ENCODE results near the gene SLC39A11. TPM values are rescaled to one million over a fixed set of nuclear protein-coding genes. Genes with fewer than 3 reads are reported as not detected.
"Not testable (repeated sequence)": the region's sequence is repeated elsewhere in the genome, so short reads cannot be mapped to it uniquely, and the experiment has no call there.

SLC39A11 gene
- total RNA-seq, 3 donors from 2014 or later, result 16.7 to 23.3 (median 20.1) TPM

DNA sequence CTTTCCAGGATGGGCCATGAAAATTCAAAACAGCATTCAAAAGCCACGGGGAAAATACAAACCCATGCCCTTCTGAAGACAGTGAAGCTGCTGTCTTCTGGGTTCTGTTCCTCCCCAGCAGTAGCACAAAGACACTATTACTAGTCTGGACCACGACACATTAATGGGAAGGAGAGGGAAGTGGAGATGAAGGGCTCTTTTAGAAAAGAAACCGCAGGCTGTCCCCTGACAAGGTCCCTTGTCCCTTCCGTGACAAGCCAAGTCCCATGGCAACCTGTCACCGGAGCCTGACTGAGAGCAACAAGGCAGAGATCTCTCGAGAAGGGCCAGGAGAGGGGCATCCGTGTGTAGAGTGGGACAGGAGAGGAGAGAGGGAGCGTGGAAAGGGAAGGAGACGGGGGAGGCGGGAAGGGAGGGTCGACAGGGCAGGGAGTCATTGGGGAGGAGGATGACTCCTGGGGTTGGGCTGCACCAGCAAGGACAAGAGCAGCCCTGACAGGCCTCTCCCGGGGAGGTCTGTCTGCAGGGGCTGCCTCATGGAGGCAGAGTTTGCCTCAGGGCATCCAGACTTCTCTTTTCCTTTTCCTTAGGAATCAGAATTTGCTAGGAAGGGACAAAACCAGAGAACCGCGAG, 436.2 kb downstream of the SLC39A11 start:
- H3K27me3 Mint-ChIP-seq (ENCODE audit: low read depth), result no peaks in the 10 kb centered on the region
- H3K9me3 Mint-ChIP-seq, result no peaks in the 10 kb centered on the region
- H3K4me1 Mint-ChIP-seq (ENCODE audit: low read depth), result no peaks in the 10 kb centered on the region
- H3K36me3 Mint-ChIP-seq (ENCODE audit: insufficient read depth), result no peaks in the 10 kb centered on the region
- DNase-seq (no peak), ATAC-seq (no peak)
- no peak overlapping the region for H3K4me3 Mint-ChIP-seq

- no peaks in the 10 kb centered on the region for H3K9me3 Mint-ChIP-seq
- no peak overlapping the region for H3K4me3 Mint-ChIP-seq
- H3K36me3 Mint-ChIP-seq (ENCODE audit: insufficient read depth), result no peaks in the 10 kb centered on the region
- H3K4me1 Mint-ChIP-seq (ENCODE audit: low read depth), result no peaks in the 10 kb centered on the region
- ATAC-seq (no peak), DNase-seq (no peak)
- H3K27me3 Mint-ChIP-seq (ENCODE audit: low read depth), result no peaks in the 10 kb centered on the region
These were observed 437.8 kb downstream of the SLC39A11 start for GRCh38 chr17:72654706-72655105.

GRCh38 chr17:72651988-72652387, 440.5 kb downstream of the SLC39A11 start:
- no peak for ATAC-seq
- DNase-seq, result no peak
- Mint-ChIP-seq H3K27me3 (ENCODE audit: low read depth) (no peaks in the 10 kb centered on the region), H3K36me3 (ENCODE audit: insufficient read depth) (peaks cover 9% of the 10 kb centered on the region), H3K4me3 (no peak overlapping the region), H3K4me1 (ENCODE audit: low read depth) (no peaks in the 10 kb centered on the region), H3K9me3 (no peaks in the 10 kb centered on the region)

- no peak for DNase-seq
- no peak for ATAC-seq
- H3K4me1 Mint-ChIP-seq (ENCODE audit: low read depth), result no peaks in the 10 kb centered on the region
- no peak overlapping the region for H3K4me3 Mint-ChIP-seq
- no peaks in the 10 kb centered on the region for H3K27me3 Mint-ChIP-seq (ENCODE audit: low read depth)
- H3K36me3 Mint-ChIP-seq (ENCODE audit: insufficient read depth), result peaks cover 15% of the 10 kb centered on the region
- no peaks in the 10 kb centered on the region for H3K9me3 Mint-ChIP-seq
These were observed 443.8 kb downstream of the SLC39A11 start for GRCh38 chr17:72648702-72649101.

- DNase-seq (no peak), ATAC-seq (no peak)
- H3K4me3 Mint-ChIP-seq, result no peak overlapping the region
- no peaks in the 10 kb centered on the region for H3K4me1 Mint-ChIP-seq (ENCODE audit: low read depth)
- H3K36me3 Mint-ChIP-seq (ENCODE audit: insufficient read depth), result peaks cover 15% of the 10 kb centered on the region
- H3K27me3 Mint-ChIP-seq (ENCODE audit: low read depth), result peaks cover 2% of the 10 kb centered on the region
- no peaks in the 10 kb centered on the region for H3K9me3 Mint-ChIP-seq
These were observed 446.3 kb downstream of the SLC39A11 start for GRCh38 chr17:72646176-72646575.

DNA sequence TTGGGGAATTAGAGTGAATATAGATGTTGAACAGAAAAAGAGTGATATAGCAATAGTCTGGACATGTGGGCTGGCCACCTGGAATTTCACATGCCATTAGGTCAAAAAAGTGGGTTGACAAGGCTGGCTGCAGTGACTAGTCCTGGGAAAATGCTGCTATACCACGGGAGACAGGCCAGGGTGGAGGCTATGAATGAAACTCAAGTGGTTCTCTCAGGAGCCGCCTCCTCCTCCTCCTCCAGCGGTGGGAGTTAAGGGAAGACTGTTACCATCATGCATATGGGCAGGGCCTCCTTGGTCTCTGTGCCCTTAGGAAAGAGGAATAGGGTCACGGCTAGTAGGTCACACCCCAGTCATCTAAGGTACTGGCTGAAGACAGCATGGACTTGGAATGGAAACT, 448.0 kb downstream of the SLC39A11 start:
- Mint-ChIP-seq H3K27me3 (ENCODE audit: low read depth) (peaks cover 8% of the 10 kb centered on the region), H3K4me3 (no peak overlapping the region), H3K36me3 (ENCODE audit: insufficient read depth) (peaks cover 15% of the 10 kb centered on the region), H3K4me1 (ENCODE audit: low read depth) (no peaks in the 10 kb centered on the region), H3K9me3 (no peaks in the 10 kb centered on the region)
- no peak for ATAC-seq
- DNase-seq, result no peak

GRCh38 chr17:72643575-72644216, 448.8 kb downstream of the SLC39A11 start:
- Mint-ChIP-seq H3K36me3 (ENCODE audit: insufficient read depth) (peaks cover 15% of the 10 kb centered on the region), H3K4me3 (no peak overlapping the region), H3K4me1 (ENCODE audit: low read depth) (no peaks in the 10 kb centered on the region), H3K27me3 (ENCODE audit: low read depth) (peaks cover 8% of the 10 kb centered on the region), H3K9me3 (no peaks in the 10 kb centered on the region)
- ATAC-seq, result no peak
- no peak for DNase-seq

DNA sequence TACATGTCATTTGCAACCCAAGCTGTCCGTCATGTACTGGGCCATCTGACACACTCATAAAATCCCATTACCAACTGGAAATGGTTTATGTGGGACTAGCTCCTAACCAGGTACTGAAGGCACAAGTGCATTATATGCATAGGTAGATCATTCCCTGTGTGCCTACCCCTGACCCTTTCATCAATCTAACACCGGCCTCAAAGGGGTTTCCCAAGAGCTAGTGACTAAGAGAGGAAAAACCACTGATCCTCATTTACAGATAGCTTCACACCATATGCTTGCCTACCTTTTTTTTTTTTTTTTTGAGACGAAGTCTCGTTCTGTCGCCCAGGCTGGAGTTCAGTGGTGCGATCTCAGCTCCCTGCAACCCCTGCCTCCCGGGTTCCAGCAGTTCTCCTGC, 449.8 kb downstream of the SLC39A11 start:
- H3K4me1 Mint-ChIP-seq (ENCODE audit: low read depth), result no peaks in the 10 kb centered on the region
- H3K9me3 Mint-ChIP-seq, result no peaks in the 10 kb centered on the region
- peaks cover 12% of the 10 kb centered on the region for H3K36me3 Mint-ChIP-seq (ENCODE audit: insufficient read depth)
- H3K27me3 Mint-ChIP-seq (ENCODE audit: low read depth), result peaks cover 8% of the 10 kb centered on the region
- ATAC-seq, result no peak
- DNase-seq, result no peak
- no peak overlapping the region for H3K4me3 Mint-ChIP-seq

DNA sequence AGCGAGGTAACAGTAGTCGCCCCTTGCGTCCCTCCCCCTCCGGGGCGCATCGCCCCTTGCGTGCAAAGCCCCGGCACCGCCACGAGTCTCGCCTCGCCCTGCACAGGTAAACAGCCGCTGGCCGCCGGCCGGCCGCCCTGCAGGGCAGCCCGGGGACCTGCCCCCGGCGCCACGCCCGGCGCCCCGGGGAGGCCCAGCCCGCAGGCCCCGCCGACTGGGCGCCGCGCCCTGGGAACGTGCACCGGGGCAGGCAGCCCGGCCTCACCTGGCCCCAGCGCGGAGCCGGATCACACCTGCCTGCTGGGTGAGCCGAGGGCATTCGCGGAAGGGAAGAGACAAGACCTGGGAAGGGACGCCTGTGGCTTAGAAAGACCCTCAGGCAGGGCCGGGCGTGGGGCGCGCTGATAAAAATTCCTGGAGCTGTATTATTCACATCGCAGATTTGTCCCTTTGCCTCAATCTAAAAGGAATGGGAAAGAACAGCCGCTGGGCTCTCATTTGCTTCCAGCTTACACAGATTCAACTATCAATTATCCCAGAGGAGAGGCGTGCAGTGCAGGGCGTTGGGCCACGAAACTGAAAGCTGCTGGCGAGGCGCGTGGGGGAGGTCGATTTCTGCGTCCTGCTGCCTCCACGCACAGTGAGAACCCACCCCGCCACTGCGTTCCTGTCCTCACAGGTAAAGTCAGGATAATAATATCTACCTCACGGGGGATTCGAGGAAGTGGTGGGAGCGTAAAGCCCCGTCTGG, 451.9 kb downstream of the SLC39A11 start:
- DNase-seq (no peak), ATAC-seq (no peak)
- H3K9me3 Mint-ChIP-seq, result no peaks in the 10 kb centered on the region
- no peaks in the 10 kb centered on the region for H3K4me1 Mint-ChIP-seq (ENCODE audit: low read depth)
- H3K36me3 Mint-ChIP-seq (ENCODE audit: insufficient read depth), result peaks cover 2% of the 10 kb centered on the region
- peaks cover 8% of the 10 kb centered on the region for H3K27me3 Mint-ChIP-seq (ENCODE audit: low read depth)
- no peak overlapping the region for H3K4me3 Mint-ChIP-seq

DNA sequence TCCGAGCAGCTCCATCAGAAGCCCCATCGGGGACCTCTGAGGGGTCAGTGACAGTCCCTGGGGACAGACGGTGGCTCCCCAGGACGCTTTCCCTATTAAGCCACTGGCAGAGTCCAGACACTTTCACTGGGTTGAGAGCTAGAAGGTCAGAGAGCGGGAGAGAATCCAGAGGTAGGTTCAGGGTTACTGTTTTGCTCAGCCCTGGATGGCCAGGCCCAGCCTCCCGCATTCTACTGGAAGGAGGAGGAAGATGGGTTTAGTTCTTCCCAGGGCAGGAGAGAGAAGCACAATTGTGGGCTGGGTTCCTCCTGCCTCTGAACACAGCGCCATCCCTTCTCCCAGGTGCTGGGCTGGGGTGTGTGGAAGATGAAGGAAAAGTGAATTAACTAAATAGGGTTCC, 452.8 kb downstream of the SLC39A11 start:
- no peaks in the 10 kb centered on the region for H3K36me3 Mint-ChIP-seq (ENCODE audit: insufficient read depth)
- H3K9me3 Mint-ChIP-seq, result no peaks in the 10 kb centered on the region
- ATAC-seq (no peak), DNase-seq (no peak)
- H3K27me3 Mint-ChIP-seq (ENCODE audit: low read depth), result peaks cover 8% of the 10 kb centered on the region
- H3K4me1 Mint-ChIP-seq (ENCODE audit: low read depth), result peaks cover 9% of the 10 kb centered on the region
- no peak overlapping the region for H3K4me3 Mint-ChIP-seq

- ATAC-seq; H3K36me3 Mint-ChIP-seq (ENCODE audit: insufficient read depth); H3K4me3 Mint-ChIP-seq; H3K27me3 Mint-ChIP-seq (ENCODE audit: low read depth); H3K9me3 Mint-ChIP-seq; DNase-seq: not testable (repeated sequence)
- H3K4me1 Mint-ChIP-seq (ENCODE audit: low read depth), result peaks cover 14% of the 10 kb centered on the region
These were observed 453.6 kb downstream of the SLC39A11 start for GRCh38 chr17:72638932-72639331.

DNA sequence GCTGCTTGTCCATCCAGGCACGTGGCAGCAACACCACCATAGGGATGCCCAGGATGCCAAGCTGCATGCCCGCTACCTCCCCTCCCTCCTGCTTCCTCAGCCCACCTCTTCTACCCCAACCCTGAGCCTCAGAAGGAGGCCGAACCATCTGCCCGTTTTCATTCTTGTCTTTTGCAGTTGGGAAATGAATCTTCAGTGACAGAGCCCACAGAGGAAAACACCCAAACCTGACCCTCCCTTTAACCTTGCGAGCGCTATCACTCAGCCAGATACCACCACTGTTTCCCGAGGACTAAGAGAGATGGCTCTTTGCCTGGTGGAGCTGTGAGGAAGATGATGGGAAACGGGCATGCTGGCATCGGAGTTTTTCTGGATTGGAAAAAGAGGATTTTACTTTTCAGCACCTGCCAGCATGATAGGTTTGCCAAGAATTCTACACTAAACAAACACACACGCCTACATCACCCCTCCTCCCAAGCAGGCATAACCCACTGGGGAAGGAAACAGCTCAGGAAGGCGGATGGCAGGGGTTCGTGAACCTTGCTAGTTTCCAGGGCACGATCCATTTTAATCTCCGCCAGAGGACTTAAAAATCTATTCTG, 457.4 kb downstream of the SLC39A11 start:
- H3K4me3 Mint-ChIP-seq, result peak overlapping the region; percentile 32

DNA sequence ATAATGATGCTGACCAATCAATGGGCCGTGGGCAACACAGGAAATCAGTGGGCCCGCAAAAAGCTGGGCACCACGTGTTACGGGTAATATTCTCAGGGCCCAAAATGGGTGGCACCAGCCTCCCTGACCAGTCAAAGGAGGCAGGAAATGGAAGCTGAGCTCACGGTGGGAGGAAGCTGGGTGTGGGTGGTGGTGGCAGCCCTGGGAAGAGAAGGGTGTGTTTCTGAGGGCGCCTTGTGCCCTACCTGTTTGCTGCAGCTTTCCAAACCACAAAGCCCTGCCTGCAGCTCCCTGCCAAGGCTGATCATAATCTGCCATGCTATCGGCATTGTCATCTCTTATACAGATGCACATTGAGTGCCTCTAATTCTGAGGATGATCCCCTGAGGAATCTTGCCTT, 457.9 kb downstream of the SLC39A11 start:
- ATAC-seq (peak; percentile 21 to 37), DNase-seq (no peak)
- H3K36me3 Mint-ChIP-seq (ENCODE audit: insufficient read depth), result no peaks in the 10 kb centered on the region
- no peak overlapping the region for H3K4me3 Mint-ChIP-seq
- H3K4me1 Mint-ChIP-seq (ENCODE audit: low read depth), result peaks cover 14% of the 10 kb centered on the region
- no peaks in the 10 kb centered on the region for H3K9me3 Mint-ChIP-seq
- no peaks in the 10 kb centered on the region for H3K27me3 Mint-ChIP-seq (ENCODE audit: low read depth)

More for the DNA sequence above, 457.4 kb downstream of the SLC39A11 start:
- DNase-seq (no peak), ATAC-seq (peak in 1 of 2 donors; percentile 14)
- H3K27me3 Mint-ChIP-seq (ENCODE audit: low read depth), result no peaks in the 10 kb centered on the region
- H3K4me1 Mint-ChIP-seq (ENCODE audit: low read depth), result peaks cover 14% of the 10 kb centered on the region
- H3K36me3 Mint-ChIP-seq (ENCODE audit: insufficient read depth), result no peaks in the 10 kb centered on the region
- no peaks in the 10 kb centered on the region for H3K9me3 Mint-ChIP-seq

- no peaks in the 10 kb centered on the region for H3K36me3 Mint-ChIP-seq (ENCODE audit: insufficient read depth)
- no peaks in the 10 kb centered on the region for H3K27me3 Mint-ChIP-seq (ENCODE audit: low read depth)
- H3K9me3 Mint-ChIP-seq, result no peaks in the 10 kb centered on the region
- DNase-seq (no peak), ATAC-seq (no peak)
- no peak overlapping the region for H3K4me3 Mint-ChIP-seq
- peaks cover 14% of the 10 kb centered on the region for H3K4me1 Mint-ChIP-seq (ENCODE audit: low read depth)
These were observed 460.4 kb downstream of the SLC39A11 start for GRCh38 chr17:72631949-72632684.
